HG02759 (cell line): Measurements from ENCODE around the gene SLC24A5.

Experiments used
- ATAC-seq: cut with Tn5 transposase; IDR thresholded peaks from one replicate; pipeline ENCODE4 v1.9.1; 2021; ENCODE audit warnings: mild to moderate bottlenecking, moderate library complexity; ENCODE audit not compliant: unreplicated experiment

The SLC24A5 gene

GRCh38 chr15:48185529-48185928 lies 64.7 kb downstream of the SLC24A5 start:
- ATAC-seq = no peak

- ATAC-seq = no peak
Measured at GRCh38 chr15:48186271-48186670, 65.5 kb downstream of the SLC24A5 start.

- ATAC-seq = no peak
Measured at GRCh38 chr15:48190932-48191573, 70.3 kb downstream of the SLC24A5 start.

- no peak for ATAC-seq
Measured at GRCh38 chr15:48191574-48192225, 70.9 kb downstream of the SLC24A5 start, which contains the start of gene CTXN2. Gene CTXN2 (plus strand): TSS chr15:48191665. CDS start chr15:48201301, 9,636 bp downstream.
